Left renal cortex interstitium (tissue), 4 donors: ENCODE measurements around the gene NOLC1. TPM values are rescaled to one million over a fixed set of nuclear protein-coding genes. Genes with fewer than 3 reads are reported as not detected.

Source experiments
- DNase-seq, 4 donors: peaks; one replicate each; pipeline ENCODE4 v3.0.0-alpha.2; 2013; ENCODE audit warnings: low read depth in 4 of 4, low spot score in 2 of 4, missing footprints in 1 of 4
- polyA plus RNA-seq, 4 donors: library from polyadenylated mRNA; unstranded; fragments of 120-200 nt; gene quantifications; one replicate each; pipeline ENCODE4 v1.2.1, GENCODE V29; 2013; ENCODE audit not compliant: insufficient read length in 4 of 4

NOLC1 gene
- polyA plus RNA-seq, 4 donors, result 89.0 to 98.2 (median 93.0) TPM

DNA sequence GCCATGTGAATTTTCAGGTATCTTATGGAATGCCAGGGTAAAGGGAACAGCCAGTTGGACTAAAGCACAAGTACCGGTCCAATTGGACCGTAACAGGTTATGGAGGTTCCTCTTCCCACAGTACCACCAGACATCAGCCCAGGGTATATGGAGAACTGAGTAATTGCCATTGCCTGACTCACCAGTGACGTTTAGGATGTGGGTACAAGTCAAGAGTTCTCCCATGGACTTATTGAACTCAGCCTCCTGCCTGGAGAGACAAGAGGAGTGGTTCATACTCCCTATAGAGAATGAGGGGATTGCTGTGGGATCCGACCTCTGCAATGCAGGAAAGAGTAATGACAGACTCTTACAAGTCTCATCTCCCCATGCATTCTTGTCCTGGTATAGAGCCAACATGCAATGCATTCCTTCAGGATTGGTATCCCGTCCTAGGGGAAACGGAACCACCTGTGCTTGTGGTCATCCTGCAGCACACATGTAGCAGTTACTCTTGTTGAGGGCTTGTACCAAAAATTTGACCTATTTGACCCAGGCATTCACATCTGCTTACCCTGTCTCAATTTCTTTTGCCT is 43.2 kb downstream of the NOLC1 start:
- DNase-seq, result no peak

GRCh38 chr10:102196893-102197292 is 44.7 kb downstream of the NOLC1 start:
- DNase-seq, result no peak

DNA sequence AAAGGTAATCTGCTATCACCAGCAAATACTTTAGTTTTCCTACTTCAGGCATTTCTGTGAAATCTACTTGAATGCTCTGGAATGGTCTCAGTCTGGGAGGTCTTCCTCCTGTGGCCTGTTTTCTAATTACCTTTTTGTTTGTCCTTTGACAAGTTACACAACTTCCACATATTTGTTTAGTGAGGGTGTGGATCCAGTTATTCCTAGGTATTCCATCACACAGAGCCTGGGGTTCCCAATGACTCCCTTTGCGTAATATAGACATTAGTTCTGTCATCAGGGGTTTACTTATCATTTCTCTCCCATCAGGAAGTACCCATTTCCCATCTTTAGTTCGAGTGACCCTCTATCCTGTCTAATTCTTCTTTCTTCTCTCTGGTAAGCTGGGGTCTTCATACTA is 45.8 kb downstream of the NOLC1 start:
- no peak for DNase-seq

DNA sequence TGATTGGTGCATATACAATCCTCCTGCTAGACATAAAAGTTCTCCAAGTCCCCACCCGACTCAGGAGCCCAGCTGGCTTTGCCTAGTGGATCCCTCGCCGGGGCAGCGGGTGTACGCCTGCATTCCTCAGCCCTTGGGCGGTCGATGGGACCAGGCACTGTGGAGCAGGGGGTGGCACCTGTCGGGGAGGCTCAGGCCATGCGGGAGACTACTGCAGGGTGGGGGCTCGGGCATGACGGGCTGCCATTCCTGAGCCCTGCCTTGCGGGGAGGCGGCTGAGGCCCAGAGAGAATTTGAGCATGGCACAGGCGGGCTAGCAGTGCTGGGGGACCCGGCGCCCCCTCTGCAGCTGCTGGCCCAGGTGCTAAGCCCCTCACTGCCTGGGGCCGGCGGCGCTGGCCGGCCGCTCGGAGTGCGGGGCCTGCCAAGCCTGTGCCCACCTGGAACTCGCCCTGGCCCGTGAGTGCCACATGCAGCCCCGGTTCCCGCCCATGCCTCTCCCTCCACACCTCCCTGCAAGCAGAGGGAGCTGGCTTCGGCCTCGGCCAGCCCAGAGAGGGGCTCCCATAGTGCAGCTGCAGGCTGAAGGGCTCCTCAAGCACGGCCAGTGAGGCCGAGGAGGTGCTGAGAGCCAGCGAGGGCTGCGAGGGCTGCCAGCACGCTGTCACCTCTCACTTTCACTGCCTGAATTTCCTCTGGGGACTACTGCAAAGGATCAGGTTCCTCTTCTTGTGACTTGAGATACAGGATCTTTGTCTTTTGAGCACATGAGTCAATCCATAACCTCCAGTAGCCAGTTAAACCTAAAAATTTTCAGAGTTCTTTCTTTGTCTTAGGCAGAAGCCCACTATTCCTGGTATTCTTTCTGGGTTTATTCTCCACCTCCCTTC is 48.8 kb downstream of the NOLC1 start:
- DNase-seq, result no peak

- no peak for DNase-seq
These were observed 50.2 kb downstream of the NOLC1 start for GRCh38 chr10:102202386-102202785.

DNA sequence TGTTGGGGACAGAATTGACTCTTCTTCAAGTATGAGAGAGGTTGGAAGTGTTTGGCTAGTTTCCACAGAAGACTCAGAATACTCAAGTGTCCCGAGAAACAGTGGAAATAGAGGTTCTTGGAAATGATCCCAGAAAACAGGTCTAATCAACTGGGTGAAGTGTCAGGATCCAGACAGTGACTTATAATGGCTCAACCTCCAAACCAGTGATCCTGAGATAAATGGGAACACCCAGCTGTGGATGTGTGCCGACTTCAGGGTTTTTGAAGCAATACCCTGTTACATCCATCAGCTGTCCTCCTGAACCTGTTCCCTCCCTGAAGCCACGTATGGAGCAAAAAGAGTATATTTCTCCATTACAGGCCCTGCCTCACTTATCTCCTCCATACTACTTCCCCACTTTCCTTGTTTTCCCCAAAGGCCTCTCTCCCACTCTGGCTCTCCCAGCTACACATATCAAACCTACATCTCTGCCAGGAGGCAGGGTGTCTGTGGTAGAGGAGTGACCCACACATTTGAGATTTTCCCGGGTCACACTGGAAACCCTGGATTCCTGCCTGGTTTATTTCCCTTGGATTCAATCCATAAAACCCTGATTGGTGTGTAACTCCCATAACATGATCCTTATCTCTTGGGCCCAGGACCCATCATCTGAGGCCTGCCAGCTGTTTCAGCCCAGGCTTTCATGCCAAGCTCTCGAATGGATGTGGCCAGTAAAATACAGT is 56.3 kb downstream of the NOLC1 start:
- DNase-seq, result no peak

DNA sequence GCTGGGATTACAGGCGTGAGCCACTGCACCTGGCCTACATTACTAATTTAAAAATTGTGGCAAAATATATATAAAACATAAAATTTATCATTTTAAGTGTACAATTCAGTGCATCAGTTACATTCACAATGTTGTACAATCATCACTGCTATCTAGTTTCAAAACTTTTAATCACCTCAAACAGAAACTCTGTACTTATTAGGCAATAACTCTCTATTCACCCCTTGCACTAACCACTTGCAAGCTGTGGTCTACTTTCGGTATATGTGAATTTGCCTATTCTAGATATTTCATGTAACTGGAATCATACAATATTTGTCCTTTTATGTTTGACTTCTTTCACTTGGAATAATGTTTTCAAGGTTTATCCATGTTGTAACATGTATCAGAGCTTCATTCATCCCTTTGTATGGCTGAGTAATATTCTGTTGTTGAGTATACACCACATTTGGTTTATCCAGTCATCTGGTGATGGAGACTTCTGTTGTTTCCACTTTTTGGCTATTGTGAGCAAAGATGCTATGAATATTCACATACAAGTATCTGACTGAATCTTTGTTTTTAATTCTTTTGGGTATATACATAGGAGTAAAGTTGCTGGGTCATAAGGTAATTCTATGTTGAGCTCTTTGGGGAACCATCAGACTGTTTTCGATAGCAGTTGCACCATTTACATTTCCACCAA is 59.6 kb downstream of the NOLC1 start:
- DNase-seq, result no peak

Other genes with a start within 250 kb of the NOLC1 start
- gene ARMH3, start 96.2 kb upstream of the NOLC1 start, polyA plus RNA-seq, result 10 to 100 TPM; 16.6 to 21.1 (median 19.5) TPM
- 10 to 100 TPM; 10.8 to 17.5 (median 13.7) TPM for gene HPS6, start 87.0 kb upstream of the NOLC1 start, polyA plus RNA-seq
- 100 to 1,000 TPM; 108 to 149 (median 124) TPM for gene LDB1, start 32.0 kb upstream of the NOLC1 start, polyA plus RNA-seq
- gene PPRC1, start 19.3 kb upstream of the NOLC1 start, polyA plus RNA-seq, result 10 to 100 TPM; 27.5 to 41.2 (median 33.5) TPM
- gene ELOVL3, start 73.9 kb downstream of the NOLC1 start, polyA plus RNA-seq, result 1 to 10 TPM; 1.9 to 2.9 (median 2.5) TPM
- 1 to 10 TPM in 3 of 4 donors, under 1 TPM in 1; 0.58 to 1.1 (median 1.1) TPM for gene PITX3, start 89.1 kb downstream of the NOLC1 start, polyA plus RNA-seq
- 10 to 100 TPM; 39.9 to 58.8 (median 47.2) TPM for gene GBF1, start 93.1 kb downstream of the NOLC1 start, polyA plus RNA-seq
- 10 to 100 TPM; 16.8 to 22.7 (median 21.4) TPM for gene NFKB2, start 243.3 kb downstream of the NOLC1 start, polyA plus RNA-seq